ENCODE measurements around the gene ARL15. TPM values are rescaled to one million over a fixed set of nuclear protein-coding genes. Genes with fewer than 3 reads are reported as not detected.
A peak's percentile ranks its signal among the peaks of the same experiment; 100 is the strongest.
"Not testable (repeated sequence)": the region's sequence is repeated elsewhere in the genome, so short reads cannot be mapped to it uniquely, and the experiment has no call there.

The ARL15 gene
- total RNA-seq, result 28.9 and 30.0 TPM in 2 replicates
- long read RNA-seq, transcript ARL15-202 (5 exons, 2,486 nt), result major isoform, 25 of 50 reads
- long read RNA-seq, partial matches to known transcripts, result 1 of 50 reads
- long read RNA-seq, other reads (novel, unspliced or antisense), result 21 of 50 reads

DNA sequence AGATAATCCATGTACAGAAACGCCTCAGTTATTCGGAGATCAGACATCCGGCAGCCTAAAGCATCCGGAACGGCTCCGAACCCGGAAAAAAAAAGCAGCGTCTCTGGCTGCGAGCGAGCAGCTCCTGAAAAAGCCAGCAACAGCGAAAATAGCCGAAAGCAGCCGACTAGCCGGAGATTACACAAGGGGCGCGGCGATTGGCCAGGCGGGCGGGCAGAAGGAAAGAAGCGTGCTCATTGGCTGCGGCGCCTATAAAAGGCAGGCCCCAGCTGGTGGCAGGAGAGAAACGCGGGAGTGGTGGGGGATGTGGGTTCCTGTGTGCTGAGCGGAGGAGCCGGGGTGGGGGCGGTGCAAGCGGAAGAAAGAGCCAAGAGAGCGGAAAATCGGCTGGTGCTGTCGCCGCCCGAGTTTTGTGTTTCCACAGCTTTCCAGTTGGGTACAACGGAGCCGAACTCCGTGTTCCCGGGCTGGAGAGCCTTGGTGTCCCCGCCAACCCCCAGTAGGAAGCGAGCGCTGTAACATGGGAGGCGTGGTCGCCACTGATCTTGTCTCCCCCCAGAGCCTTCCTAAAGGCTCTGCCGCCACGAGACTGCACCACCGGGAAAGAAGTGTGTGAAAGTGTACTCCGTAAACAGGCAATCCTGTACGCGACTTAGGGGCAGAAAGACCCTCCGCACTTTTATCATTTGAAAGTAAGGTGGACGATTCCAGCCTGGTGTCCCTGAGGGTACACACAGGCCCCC, at the start of gene ARL15:
TSS of gene ARL15 (minus strand) at position 141 of the 743 bp plus-strand sequence.
- Mint-ChIP-seq H3K36me3 (ENCODE audit: insufficient read depth) (no peaks in the 10 kb centered on the region), H3K4me3 (ENCODE audit: low read depth) (peak within 1 kb of the TSS; percentile 95), H3K27me3 (no peaks in the 10 kb centered on the region), H3K4me1 (ENCODE audit: low read depth) (peaks cover 43% of the 10 kb centered on the region), H3K27ac (peak within 1 kb of the TSS; percentile 97), H3K9me3 (ENCODE audit: low read depth) (no peaks in the 10 kb centered on the region)
- DNase-seq (ENCODE audit: low spot score, unreplicated experiment), result peak; percentile 97
- no peak for TF ChIP-seq CTCF (IDR thresholded peaks at IDR 0.05; ENCODE audit: unreplicated experiment)

GRCh38 chr5:54360089-54360488, 49.7 kb upstream of the ARL15 start:
- Mint-ChIP-seq H3K27ac (no peak overlapping the region), H3K36me3 (ENCODE audit: insufficient read depth) (peaks cover 2% of the 10 kb centered on the region), H3K4me3 (ENCODE audit: low read depth) (no peak overlapping the region), H3K9me3 (ENCODE audit: low read depth) (peaks cover 11% of the 10 kb centered on the region), H3K4me1 (ENCODE audit: low read depth) (peaks cover 23% of the 10 kb centered on the region), H3K27me3 (no peaks in the 10 kb centered on the region)
- DNase-seq (ENCODE audit: low spot score, unreplicated experiment), result no peak
- TF ChIP-seq CTCF (IDR thresholded peaks at IDR 0.05; ENCODE audit: unreplicated experiment), result no peak

DNA sequence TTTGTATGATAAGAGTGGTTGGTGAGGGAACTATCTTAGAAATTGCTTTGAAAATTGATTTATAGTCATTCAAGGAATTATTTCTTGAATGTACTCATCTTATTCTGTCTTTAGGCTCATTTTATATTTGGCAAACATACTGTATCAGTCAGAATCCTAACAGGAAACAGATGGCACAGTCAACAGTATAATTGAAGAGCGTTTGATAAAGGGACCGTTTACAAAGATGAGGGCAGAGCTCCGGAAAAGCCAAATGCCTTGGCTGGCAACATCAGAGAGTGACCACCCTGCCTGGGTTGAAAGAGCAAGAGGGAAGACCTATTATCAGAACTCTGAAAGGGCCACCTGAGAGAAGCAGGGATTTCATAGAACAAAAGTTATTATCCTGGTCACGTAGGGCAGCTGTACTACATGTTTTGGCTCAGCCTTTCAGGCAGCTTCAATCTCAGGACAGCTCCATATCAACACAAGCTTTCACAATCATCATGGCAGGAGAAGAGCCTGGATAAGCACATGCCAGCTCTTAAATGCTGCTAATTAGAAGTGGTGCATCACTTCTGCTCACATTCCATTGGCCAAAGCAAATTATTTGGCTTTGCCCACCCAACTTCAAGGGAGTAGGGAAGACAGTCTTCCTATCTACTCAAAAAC, 47.2 kb upstream of the ARL15 start:
- Mint-ChIP-seq H3K9me3 (ENCODE audit: low read depth) (peaks cover 24% of the 10 kb centered on the region), H3K4me1 (ENCODE audit: low read depth) (peaks cover 23% of the 10 kb centered on the region), H3K27ac (no peak overlapping the region), H3K4me3 (ENCODE audit: low read depth) (no peak overlapping the region), H3K36me3 (ENCODE audit: insufficient read depth) (peaks cover 3% of the 10 kb centered on the region), H3K27me3 (no peaks in the 10 kb centered on the region)
- no peak for DNase-seq (ENCODE audit: low spot score, unreplicated experiment)
- no peak for TF ChIP-seq CTCF (IDR thresholded peaks at IDR 0.05; ENCODE audit: unreplicated experiment)

- H3K36me3 Mint-ChIP-seq (ENCODE audit: insufficient read depth); DNase-seq (ENCODE audit: low spot score, unreplicated experiment); H3K4me3 Mint-ChIP-seq (ENCODE audit: low read depth); H3K4me1 Mint-ChIP-seq (ENCODE audit: low read depth); H3K27ac Mint-ChIP-seq; H3K27me3 Mint-ChIP-seq: not testable (repeated sequence)
- peaks cover 31% of the 10 kb centered on the region for H3K9me3 Mint-ChIP-seq (ENCODE audit: low read depth)
Measured at GRCh38 chr5:54353933-54354564, 43.7 kb upstream of the ARL15 start.

GRCh38 chr5:54352580-54352979, 42.2 kb upstream of the ARL15 start:
- H3K36me3 Mint-ChIP-seq (ENCODE audit: insufficient read depth); DNase-seq (ENCODE audit: low spot score, unreplicated experiment); H3K27me3 Mint-ChIP-seq; H3K4me1 Mint-ChIP-seq (ENCODE audit: low read depth); H3K27ac Mint-ChIP-seq; H3K4me3 Mint-ChIP-seq (ENCODE audit: low read depth): not testable (repeated sequence)
- peaks cover 33% of the 10 kb centered on the region for H3K9me3 Mint-ChIP-seq (ENCODE audit: low read depth)

- TF ChIP-seq CTCF (IDR thresholded peaks at IDR 0.05; ENCODE audit: unreplicated experiment), result no peak
- Mint-ChIP-seq H3K4me1 (ENCODE audit: low read depth) (no peaks in the 10 kb centered on the region), H3K27ac (no peak overlapping the region), H3K27me3 (no peaks in the 10 kb centered on the region), H3K4me3 (ENCODE audit: low read depth) (no peak overlapping the region), H3K9me3 (ENCODE audit: low read depth) (peaks cover 24% of the 10 kb centered on the region), H3K36me3 (ENCODE audit: insufficient read depth) (peaks cover 5% of the 10 kb centered on the region)
- no peak for DNase-seq (ENCODE audit: low spot score, unreplicated experiment)
Measured at GRCh38 chr5:54347221-54347865, 37.0 kb upstream of the ARL15 start.
